GM23248 (cell line): ENCODE measurements around the gene CPNE4.

Experiments used
- EZH2 ChIP-seq: fragments of 200-600 bp; sonication (generic); IDR thresholded peaks from 2 replicates; pipeline ENCODE4 v1.6.1; 2018; ENCODE audit warnings: antibody characterized with exemption, mild to moderate bottlenecking; ENCODE audit not compliant: insufficient read depth, poor library complexity, severe bottlenecking
- EZH2phosphoT487 ChIP-seq: fragments of 200-600 bp; sonication (generic); IDR thresholded peaks from 2 replicates; pipeline ENCODE4 v1.6.1; 2018; ENCODE audit warnings: antibody characterized with exemption, moderate library complexity, mild to moderate bottlenecking, low read depth; ENCODE audit not compliant: insufficient read depth

DNA sequence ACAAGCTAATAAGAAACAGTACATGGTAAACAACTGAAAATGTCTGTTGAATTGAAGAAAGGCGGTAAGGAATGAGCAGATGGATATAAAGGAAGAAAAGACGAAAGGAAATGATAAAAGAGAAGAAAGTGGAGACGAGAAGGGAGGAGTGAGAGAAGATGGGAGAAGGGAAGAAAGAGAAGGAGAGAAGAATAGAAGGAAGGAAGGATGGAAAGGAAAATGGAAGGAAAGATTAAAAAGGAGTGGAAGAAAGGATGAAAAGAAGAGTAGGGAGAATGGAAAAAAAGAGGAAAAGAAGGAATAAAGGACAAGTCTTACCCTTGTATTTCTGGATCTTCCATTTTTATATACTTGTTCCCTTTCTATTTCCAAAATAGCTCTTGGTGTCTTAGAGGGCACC, 17.7 kb downstream of the CPNE4 start:
- no peak for TF ChIP-seq EZH2
- TF ChIP-seq EZH2phosphoT487: no peak
